H1 (cell line): ENCODE data around the gene ZFHX2.

ENCODE experiments used
- BCL11A ChIP-seq, 2 experiments: IDR thresholded peaks; one replicate each; pipeline ENCODE4 v1.6.1; 2011; ENCODE audit warnings: low read depth in 2 of 2, low read length in 2 of 2, mild to moderate bottlenecking in 2 of 2
- CHD2 ChIP-seq: IDR thresholded peaks from 2 replicates; pipeline ENCODE4 v1.6.1; 2012; ENCODE audit warnings: low read length, improper control_type of control experiment
- CTCF ChIP-seq, 3 experiments: IDR thresholded peaks; 1 replicate in 2 of 3; 2 replicates in 1 of 3; pipeline versions ENCODE4 v1.5.1 to v1.6.1; 2011; ENCODE audit warnings: low read length in 3 of 3, mild to moderate bottlenecking in 3 of 3, inconsistent platforms in 2 of 3, low read depth in 1 of 3, moderate library complexity in 1 of 3; ENCODE audit not compliant: insufficient read depth in 1 of 3; ENCODE audit errors: control extremely low read depth in 1 of 3
- EP300 ChIP-seq, 2 experiments: IDR thresholded peaks; 1 replicate in 1 of 2; 2 replicates in 1 of 2; pipeline ENCODE4 v1.6.1; 2011 to 2012; ENCODE audit warnings: low read depth in 2 of 2, low read length in 2 of 2, mild to moderate bottlenecking in 2 of 2, borderline replicate concordance in 1 of 2, inconsistent platforms in 1 of 2, moderate library complexity in 1 of 2
- FOSL1 ChIP-seq: IDR thresholded peaks from 2 replicates; pipeline ENCODE4 v1.6.1; 2011; ENCODE audit warnings: mild to moderate bottlenecking, low read depth, low read length, moderate library complexity; ENCODE audit not compliant: insufficient read depth
- JUN ChIP-seq: IDR thresholded peaks from 2 replicates; pipeline ENCODE4 v1.6.1; 2011; ENCODE audit warnings: low read depth, mild to moderate bottlenecking, improper control_type of control experiment, low read length
- NANOG ChIP-seq: IDR thresholded peaks from 2 replicates; pipeline ENCODE4 v1.6.1; 2011; ENCODE audit warnings: low read length, low read depth, mild to moderate bottlenecking, inconsistent platforms; ENCODE audit not compliant: insufficient read depth, poor library complexity, severe bottlenecking
- POLR2A ChIP-seq, 2 experiments: IDR thresholded peaks; 1 replicate in 1 of 2; 2 replicates in 1 of 2; pipeline ENCODE4 v1.6.1; 2011; ENCODE audit warnings: low read depth in 2 of 2, low read length in 2 of 2, mild to moderate bottlenecking in 2 of 2; ENCODE audit errors: control extremely low read depth in 1 of 2
- POLR2AphosphoS5 ChIP-seq: IDR thresholded peaks from 2 replicates; pipeline ENCODE4 v1.6.1; 2011; ENCODE audit warnings: low read depth, low read length
- RFX5 ChIP-seq: IDR thresholded peaks from 2 replicates; pipeline ENCODE4 v1.6.1; 2011; ENCODE audit warnings: low read depth, low read length, improper control_type of control experiment, borderline replicate concordance
- TBP ChIP-seq: IDR thresholded peaks from 2 replicates; pipeline ENCODE4 v1.6.1; 2011; ENCODE audit warnings: low read depth, low read length, improper control_type of control experiment
- TCF12 ChIP-seq: IDR thresholded peaks from 2 replicates; pipeline ENCODE4 v1.6.1; 2011; ENCODE audit warnings: low read depth, mild to moderate bottlenecking, low read length
- YY1 ChIP-seq: IDR thresholded peaks from 2 replicates; pipeline ENCODE4 v1.6.1; 2011; ENCODE audit warnings: low read depth, mild to moderate bottlenecking, low read length
- TF ChIP-seq, protein P1 (sequence below): IDR thresholded peaks from 2 replicates; pipeline ENCODE4 v1.6.1; 2012; ENCODE audit warnings: inconsistent platforms

DNA sequence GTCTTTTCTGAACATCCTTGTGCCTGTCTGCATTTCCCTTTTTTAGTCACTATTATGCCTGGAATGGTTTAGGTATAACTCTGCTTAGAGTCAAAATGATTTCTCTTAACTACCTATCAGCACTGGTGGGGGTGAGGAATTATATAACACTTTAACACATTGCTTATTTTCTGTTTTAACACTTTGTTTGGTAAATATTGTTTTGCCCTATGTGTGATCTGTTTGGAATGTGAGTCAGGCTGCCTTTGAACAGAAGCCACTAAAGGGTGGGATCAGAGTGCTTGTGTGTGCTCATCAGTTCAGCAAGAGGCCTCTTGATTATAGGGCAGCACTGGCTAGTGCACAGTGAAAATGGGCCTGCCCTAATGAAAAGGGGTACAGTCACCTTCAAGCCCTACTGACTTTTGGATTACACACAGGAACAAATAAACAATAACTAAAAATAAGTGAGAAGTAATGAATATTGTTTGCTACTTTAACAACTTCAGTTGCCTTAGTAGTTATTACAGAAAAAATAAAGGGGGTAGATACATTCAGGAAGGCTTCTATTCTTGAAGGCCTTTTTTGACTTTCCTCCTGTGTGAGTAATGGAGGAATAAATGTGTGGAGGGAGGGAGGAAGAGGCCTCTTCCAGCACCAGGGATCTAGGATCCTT, 58.8 kb downstream of the ZFHX2 start:
- TF ChIP-seq, protein P1, sequence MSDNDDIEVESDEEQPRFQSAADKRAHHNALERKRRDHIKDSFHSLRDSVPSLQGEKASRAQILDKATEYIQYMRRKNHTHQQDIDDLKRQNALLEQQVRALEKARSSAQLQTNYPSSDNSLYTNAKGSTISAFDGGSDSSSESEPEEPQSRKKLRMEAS, result no peak
- TF ChIP-seq BCL11A (IDR thresholded peaks at IDR 0.05; ENCODE audit: low read depth in 2 of 2, low read length in 2 of 2) (no peak), EP300 (IDR thresholded peaks at IDR 0.05; ENCODE audit: borderline replicate concordance in 1 of 2, low read depth in 2 of 2, low read length in 2 of 2) (no peak), CTCF (IDR thresholded peaks at IDR 0.05; ENCODE audit: control extremely low read depth in 1 of 3, insufficient read depth in 1 of 3, low read depth in 1 of 3, low read length in 3 of 3) (no peak), YY1 (no peak), RFX5 (no peak), POLR2A (IDR thresholded peaks at IDR 0.05; ENCODE audit: control extremely low read depth in 1 of 2, low read depth in 2 of 2, low read length in 2 of 2) (no peak), CHD2 (no peak), TCF12 (no peak), FOSL1 (no peak), NANOG (no peak), JUN (no peak), POLR2AphosphoS5 (no peak), TBP (no peak)
